Natural killer cell treated with Interleukin-12 subunit alpha and Interleukin-12 subunit beta and Interleukin-15 and Interleukin-18, amount 100 ng/mL, for 72 hours (primary cell): ENCODE results near the gene PHLDA3. TPM values are rescaled to one million over a fixed set of nuclear protein-coding genes. Genes with fewer than 3 reads are reported as not detected.

ENCODE experiments used
- ATAC-seq, 2 donors: fragments of 150-1000 bp; cut with Tn5 transposase in 1 of 2; sonication (Bioruptor Pico), chemical (Tn5 transposase) in 1 of 2; 2 replicates each; pipeline ENCODE4 v1.10.0; 2021
- DNase-seq: peaks from one replicate; pipeline ENCODE4 v3.0.0; 2022; ENCODE audit warnings: low spot score
- H3K27ac Mint-ChIP-seq, 2 donors: 1 replicate in 1 of 2; 2 replicates in 1 of 2; pipeline ENCODE4 v1.8.0; 2022; ENCODE audit warnings: mixed read lengths in 2 of 2, mild to moderate bottlenecking in 1 of 2, moderate library complexity in 1 of 2
- H3K27me3 Mint-ChIP-seq, 2 donors: 1 replicate in 1 of 2; 2 replicates in 1 of 2; pipeline ENCODE4 v1.8.0; 2022; ENCODE audit warnings: mixed read lengths in 2 of 2
- H3K36me3 Mint-ChIP-seq: one replicate; pipeline ENCODE4 v1.8.0; 2022; ENCODE audit warnings: mixed read lengths
- H3K4me1 Mint-ChIP-seq, 2 donors: 1 replicate in 1 of 2; 2 replicates in 1 of 2; pipeline ENCODE4 v1.8.0; 2022; ENCODE audit warnings: low read depth in 2 of 2, mixed read lengths in 2 of 2, mild to moderate bottlenecking in 1 of 2
- H3K4me3 Mint-ChIP-seq: one replicate; pipeline ENCODE4 v1.8.0; 2022; ENCODE audit warnings: mixed read lengths
- H3K9me3 Mint-ChIP-seq: 2 replicates; pipeline ENCODE4 v1.8.0; 2022; ENCODE audit warnings: mixed read lengths
- total RNA-seq, 2 donors: library from RNA; stranded (reverse); gene quantifications; one replicate each; pipeline ENCODE4 v1.2.3, GENCODE V29; 2022

The PHLDA3 gene
- total RNA-seq, 2 donors from 2014 or later: 2.7 to 3.3 TPM

DNA sequence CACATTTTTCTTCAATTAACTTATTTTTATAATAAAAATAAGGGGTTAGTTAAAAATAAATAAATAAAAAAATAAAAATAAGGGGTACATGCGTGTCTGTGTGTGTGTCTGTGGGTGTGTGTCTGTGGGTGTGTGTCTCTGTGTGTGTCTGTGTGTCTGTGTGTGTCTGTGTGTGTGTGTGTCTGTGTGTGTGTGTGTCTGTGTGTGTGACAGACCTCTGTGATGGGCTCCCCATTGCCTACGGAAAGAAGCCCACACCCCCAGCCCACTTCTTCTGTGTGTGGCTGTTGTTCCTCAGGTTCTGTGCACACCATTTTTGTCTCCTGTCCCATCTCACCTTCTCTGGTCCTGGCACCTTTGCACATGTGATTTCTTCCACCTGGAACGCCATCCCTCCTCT, 9.9 kb downstream of the PHLDA3 start:
- no peak overlapping the region for H3K4me3 Mint-ChIP-seq
- DNase-seq: no peak
- no peaks in the 10 kb centered on the region for H3K36me3 Mint-ChIP-seq
- no peak for ATAC-seq
- H3K27me3 Mint-ChIP-seq: peaks cover 12 to 15% of the 10 kb centered on the region in 2 donors
- H3K4me1 Mint-ChIP-seq: peaks cover 7 to 8% of the 10 kb centered on the region in 2 donors
- no peak overlapping the region for H3K27ac Mint-ChIP-seq
- H3K9me3 Mint-ChIP-seq: no peaks in the 10 kb centered on the region

DNA sequence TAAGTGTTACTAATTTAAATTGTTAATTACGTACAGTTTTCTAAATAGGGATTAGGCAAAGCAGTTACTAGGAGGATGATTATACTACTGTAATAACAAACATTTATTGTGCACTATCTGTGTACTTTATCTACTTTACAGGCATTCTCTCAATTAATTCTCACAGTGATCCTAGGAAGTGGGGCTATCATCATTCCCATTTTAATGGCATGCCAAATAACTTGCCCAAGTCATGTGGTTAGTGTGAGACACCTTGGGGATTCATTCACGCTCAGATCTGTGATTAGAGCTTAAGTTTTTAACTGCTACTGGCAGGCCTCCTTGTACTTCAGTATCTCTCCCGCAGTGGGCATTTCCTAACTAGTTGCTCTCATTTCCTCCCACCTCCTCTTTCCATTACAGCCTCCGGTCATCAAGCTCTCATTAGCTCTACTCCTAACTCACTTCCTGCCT, 11.5 kb downstream of the PHLDA3 start:
- Mint-ChIP-seq H3K36me3 (no peaks in the 10 kb centered on the region), H3K9me3 (no peaks in the 10 kb centered on the region), H3K27ac (no peak overlapping the region), H3K4me1 (peaks cover 10 to 11% of the 10 kb centered on the region in 2 donors), H3K27me3 (peaks cover 12 to 15% of the 10 kb centered on the region in 2 donors), H3K4me3 (no peak overlapping the region)
- no peak for ATAC-seq
- DNase-seq: no peak

DNA sequence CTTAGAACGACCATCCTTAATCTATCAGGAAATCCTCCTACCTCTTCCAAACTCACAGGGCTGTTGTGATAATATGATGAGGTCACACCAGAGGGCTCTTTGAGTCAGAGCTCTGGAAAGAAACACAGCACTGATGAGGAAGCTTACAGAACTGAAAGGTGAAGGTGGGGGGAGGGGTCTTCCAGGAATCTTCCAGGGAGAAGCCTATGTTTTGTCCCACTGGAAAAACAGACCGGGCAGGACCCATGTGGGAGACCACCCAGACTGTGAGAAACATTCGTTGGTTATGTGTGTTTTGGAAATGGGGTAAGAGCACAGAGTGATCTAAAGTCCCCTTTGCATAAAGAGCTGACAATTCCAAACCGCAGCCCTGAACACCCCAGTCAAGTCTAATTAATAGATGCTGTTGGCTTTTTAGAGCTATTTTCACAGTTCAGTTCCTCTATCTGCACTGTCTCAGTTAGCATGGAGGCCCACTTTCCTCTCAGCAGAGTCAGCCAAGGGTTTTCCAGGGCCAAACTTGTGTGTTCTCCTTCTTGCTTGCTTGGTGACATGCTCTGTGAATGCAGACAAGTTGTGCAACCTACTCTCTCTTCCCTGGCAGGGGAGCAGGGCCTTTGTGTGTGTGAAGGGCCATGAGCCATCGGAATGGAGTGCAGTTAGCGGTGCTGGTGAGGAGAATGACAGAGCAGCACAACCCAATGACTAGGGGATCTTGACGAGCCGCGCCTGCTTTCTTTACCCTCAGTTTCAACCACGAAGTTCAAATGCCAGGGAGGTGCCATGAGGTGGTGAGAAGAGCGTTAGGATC, 12.3 kb downstream of the PHLDA3 start:
- no peak for ATAC-seq
- no peak overlapping the region for H3K4me3 Mint-ChIP-seq
- no peak for DNase-seq
- H3K36me3 Mint-ChIP-seq: no peaks in the 10 kb centered on the region
- H3K4me1 Mint-ChIP-seq: peaks cover 10 to 11% of the 10 kb centered on the region in 2 donors
- no peak overlapping the region for H3K27ac Mint-ChIP-seq
- H3K9me3 Mint-ChIP-seq: no peaks in the 10 kb centered on the region
- peaks cover 12 to 18% of the 10 kb centered on the region in 2 donors for H3K27me3 Mint-ChIP-seq

DNA sequence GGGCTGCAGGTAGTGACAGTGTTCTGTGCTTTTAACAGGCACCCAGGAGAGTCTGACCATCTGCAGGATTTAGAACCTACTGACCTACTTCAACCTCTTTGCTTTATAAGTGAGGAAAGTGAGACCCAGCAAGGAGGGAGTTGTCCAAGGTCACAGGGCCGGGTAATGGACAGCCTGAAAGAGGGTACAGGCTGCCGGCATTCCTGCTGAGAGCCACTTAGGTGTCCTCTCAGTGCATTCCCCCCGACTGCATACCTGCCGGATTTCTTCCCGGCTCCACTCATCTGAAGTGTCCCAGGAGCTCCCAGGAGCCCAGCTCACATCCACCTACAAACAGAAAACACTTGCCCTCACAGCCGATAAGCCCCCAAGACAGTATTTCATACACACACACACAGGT, 13.9 kb downstream of the PHLDA3 start:
- Mint-ChIP-seq H3K4me1 (peaks cover 10 to 11% of the 10 kb centered on the region in 2 donors), H3K4me3 (no peak overlapping the region), H3K9me3 (no peaks in the 10 kb centered on the region), H3K36me3 (no peaks in the 10 kb centered on the region), H3K27ac (no peak overlapping the region), H3K27me3 (peaks cover 15 to 17% of the 10 kb centered on the region in 2 donors)
- DNase-seq: no peak
- ATAC-seq: no peak

DNA sequence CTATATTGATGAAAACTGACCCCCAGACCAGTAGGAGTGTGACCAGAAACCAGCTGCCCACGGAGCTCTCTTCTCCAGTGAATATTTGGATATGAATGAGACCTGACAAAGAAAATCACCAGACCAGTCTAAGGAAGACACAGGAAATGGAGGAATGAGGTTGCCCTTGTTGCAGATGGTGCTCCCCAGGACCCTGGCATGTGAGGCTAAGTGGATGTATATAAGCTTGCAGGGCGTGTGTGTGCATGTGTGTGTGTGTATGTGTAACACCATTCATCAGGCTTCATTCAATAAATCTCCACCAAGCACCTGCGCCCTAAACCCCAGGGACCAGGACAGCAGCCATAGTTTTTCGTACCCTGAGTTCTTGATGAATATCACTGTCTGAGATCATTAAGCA, 14.4 kb downstream of the PHLDA3 start:
- no peaks in the 10 kb centered on the region for H3K9me3 Mint-ChIP-seq
- no peaks in the 10 kb centered on the region for H3K36me3 Mint-ChIP-seq
- no peak for ATAC-seq
- H3K27ac Mint-ChIP-seq: peak overlapping the region in 1 of 2 donors; percentile 48
- H3K27me3 Mint-ChIP-seq: peaks cover 18 to 19% of the 10 kb centered on the region in 2 donors
- peaks cover 10 to 11% of the 10 kb centered on the region in 2 donors for H3K4me1 Mint-ChIP-seq
- peak overlapping the region; percentile 45 for H3K4me3 Mint-ChIP-seq
- DNase-seq: no peak

DNA sequence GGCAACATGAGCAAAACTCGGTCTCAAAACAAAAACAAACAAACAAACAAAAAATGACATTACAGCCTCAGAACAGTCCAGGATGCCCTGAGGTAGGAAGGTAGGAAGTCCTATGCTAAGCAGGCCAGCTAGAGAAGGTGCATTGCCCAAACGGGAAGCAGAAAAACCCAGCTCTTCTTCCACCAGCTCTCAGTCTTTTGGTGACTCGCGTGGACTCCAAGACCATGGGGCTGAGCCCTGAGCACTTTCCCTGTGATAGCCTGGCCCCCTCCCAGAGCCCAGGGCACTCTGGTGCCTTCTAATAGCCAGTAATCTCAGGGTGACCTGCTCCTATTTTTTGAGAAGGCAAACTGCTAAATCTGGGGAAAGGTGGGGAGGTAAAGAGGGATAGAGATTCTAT, 16.1 kb downstream of the PHLDA3 start:
- Mint-ChIP-seq H3K27ac (no peak overlapping the region), H3K9me3 (no peaks in the 10 kb centered on the region), H3K4me3 (no peak overlapping the region), H3K36me3 (no peaks in the 10 kb centered on the region), H3K4me1 (peaks cover 10 to 14% of the 10 kb centered on the region in 2 donors), H3K27me3 (peaks cover 18% of the 10 kb centered on the region in 2 donors)
- DNase-seq (no peak), ATAC-seq (no peak)

DNA sequence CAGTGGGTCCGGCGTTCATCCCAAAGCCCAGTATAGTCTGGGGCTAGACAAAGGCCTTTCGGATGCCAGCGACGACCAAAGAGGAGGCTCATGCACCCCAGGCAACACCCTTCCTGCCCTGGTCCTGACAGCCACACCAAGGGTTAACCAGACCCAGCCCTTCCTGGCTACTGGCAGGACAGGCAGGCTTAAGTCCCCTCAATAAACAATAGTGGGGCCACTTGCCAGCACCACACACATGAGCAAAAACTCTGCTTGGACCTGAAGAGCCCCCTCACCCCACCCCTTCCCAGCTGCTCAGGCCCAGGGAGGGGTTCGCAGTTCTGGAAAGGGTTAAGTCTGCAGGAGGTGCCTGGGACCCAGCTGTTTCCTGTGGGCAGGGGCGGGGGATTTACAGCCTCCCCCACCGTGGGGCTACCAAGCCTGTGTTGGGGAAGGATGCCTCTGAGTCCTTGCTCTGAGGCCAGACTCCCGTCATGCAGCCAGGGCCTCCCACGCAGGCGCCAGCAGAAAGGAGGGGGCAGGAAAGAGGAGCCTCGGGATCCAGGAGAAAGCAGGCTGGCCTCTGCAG, 18.2 kb downstream of the PHLDA3 start:
- peaks cover 11 to 12% of the 10 kb centered on the region in 2 donors for H3K27me3 Mint-ChIP-seq
- H3K4me3 Mint-ChIP-seq: no peak overlapping the region
- no peak overlapping the region for H3K27ac Mint-ChIP-seq
- H3K36me3 Mint-ChIP-seq: no peaks in the 10 kb centered on the region
- DNase-seq (no peak), ATAC-seq (no peak)
- no peaks in the 10 kb centered on the region for H3K9me3 Mint-ChIP-seq
- peaks cover 10 to 12% of the 10 kb centered on the region in 2 donors for H3K4me1 Mint-ChIP-seq

DNA sequence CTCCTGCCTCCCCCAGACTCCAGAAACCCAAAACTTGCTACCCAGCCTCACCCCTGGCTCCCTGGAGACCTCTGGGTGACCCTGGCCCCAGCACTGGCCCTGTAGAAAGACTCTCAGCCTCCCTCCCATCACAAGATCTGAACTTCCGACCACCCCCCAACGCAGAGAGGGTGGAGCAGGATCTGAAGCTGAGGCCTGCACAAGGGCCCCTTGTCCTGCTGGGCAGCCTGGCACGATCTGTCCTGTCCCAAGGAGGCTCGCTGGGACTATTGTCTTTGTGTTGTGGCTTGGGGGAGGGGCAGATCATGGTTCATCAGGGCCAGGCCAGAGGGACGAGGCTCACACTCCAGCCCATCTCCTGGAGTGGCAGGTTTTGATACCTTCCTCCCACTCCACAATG, 20.0 kb downstream of the PHLDA3 start:
- Mint-ChIP-seq H3K4me1 (peaks cover 2 to 12% of the 10 kb centered on the region in 2 donors), H3K9me3 (no peaks in the 10 kb centered on the region), H3K36me3 (no peaks in the 10 kb centered on the region), H3K27me3 (peaks cover 6 to 10% of the 10 kb centered on the region in 2 donors), H3K4me3 (no peak overlapping the region), H3K27ac (no peak overlapping the region)
- ATAC-seq (no peak), DNase-seq (no peak)

DNA sequence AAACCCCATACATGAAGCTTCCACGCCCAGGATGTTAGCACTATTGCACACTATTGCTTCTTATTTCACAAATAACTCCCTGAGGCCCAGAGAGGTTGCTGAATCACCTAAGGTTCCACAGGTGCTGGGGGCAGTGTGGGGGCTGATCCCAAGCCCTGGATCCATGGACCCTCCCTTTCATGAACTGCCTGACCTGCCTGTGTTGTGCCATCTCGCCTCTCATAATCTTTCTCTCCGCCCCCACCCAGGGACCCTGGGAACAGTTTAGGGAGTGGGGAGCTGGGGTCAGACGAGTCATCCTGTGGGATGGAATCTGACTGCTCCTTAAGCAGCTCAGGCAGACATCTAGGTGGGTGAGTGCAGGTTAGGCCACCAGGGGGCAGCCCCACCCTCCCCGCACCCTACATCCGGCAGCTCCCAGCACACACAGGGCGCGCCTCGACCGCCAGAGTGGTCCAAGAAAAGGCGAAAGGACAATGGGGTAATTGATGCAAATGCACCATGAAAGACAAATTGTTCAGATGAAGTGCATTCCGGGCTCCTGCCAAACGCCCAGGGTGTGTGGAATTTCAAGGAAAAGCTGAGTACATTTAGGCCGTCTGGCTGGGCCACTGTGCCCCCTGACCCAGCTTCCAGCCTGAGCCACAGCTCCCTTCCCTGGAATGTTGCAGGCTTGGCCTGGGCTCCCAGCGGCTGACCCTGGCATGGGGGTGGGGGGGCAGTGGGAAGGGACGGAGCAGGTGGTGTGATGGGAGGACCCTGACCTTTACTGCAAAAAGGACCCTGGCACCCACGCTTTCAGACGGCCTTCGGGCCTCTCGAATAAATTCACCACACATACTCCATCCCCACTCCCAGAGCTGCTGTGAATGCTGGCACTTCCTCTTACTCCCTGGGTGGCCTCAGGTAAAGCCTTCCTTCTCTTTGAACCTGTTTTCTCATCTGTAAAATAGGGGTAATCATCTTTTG, 20.8 kb downstream of the PHLDA3 start:
- Mint-ChIP-seq H3K27me3 (peaks cover 6 to 11% of the 10 kb centered on the region in 2 donors), H3K4me1 (peaks cover 0 to 9% of the 10 kb centered on the region in 2 donors), H3K27ac (no peak overlapping the region), H3K9me3 (no peaks in the 10 kb centered on the region), H3K36me3 (no peaks in the 10 kb centered on the region), H3K4me3 (no peak overlapping the region)
- peak; percentile 82 to 87 for ATAC-seq
- no peak for DNase-seq

DNA sequence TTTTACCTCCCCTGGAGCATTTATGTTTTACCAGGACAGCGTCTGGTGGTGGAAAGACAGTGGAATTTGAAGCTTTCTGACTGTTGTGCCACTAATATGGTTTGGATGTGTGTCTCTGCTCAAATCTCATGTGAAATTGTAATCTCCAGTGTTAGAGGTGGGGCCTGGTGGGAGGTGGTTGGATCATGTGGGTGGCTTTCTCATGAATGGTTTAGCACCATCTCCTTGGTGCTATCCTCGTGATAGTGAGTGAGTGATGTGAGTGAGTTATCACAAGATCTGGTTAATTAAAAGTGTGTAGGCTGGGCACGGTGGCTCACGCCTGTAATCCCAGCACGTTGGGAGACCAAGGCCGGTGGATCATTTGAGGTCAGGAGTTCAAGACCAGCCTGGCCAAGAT, 23.7 kb downstream of the PHLDA3 start:
- ATAC-seq (no peak), DNase-seq (no peak)
- Mint-ChIP-seq H3K27me3 (peaks cover 9 to 22% of the 10 kb centered on the region in 2 donors), H3K9me3 (no peaks in the 10 kb centered on the region), H3K36me3 (no peaks in the 10 kb centered on the region), H3K27ac (no peak overlapping the region), H3K4me1 (peaks cover 0 to 9% of the 10 kb centered on the region in 2 donors), H3K4me3 (no peak overlapping the region)

DNA sequence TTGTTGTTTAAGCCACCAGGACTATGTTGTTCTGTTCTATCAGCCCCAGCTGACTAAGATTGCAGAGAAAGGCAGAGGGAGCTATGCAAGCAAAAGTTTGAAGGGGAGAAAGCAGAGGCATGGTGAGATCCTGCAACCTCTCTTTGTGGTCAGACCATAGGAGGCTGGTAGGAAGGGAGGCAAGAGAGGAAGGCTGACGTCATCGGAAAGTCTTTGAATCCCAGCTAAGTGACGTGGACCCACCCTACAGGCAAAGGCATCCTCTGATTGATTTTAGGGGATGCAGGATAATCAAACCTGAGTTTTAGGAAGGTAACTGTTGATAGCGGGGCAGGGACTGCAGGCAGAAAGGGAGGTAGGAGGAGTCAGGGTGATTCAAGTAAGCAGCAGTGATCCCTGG, 24.2 kb downstream of the PHLDA3 start:
- ATAC-seq (no peak), DNase-seq (no peak)
- Mint-ChIP-seq H3K4me3 (no peak overlapping the region), H3K9me3 (no peaks in the 10 kb centered on the region), H3K36me3 (no peaks in the 10 kb centered on the region), H3K4me1 (peaks cover 0 to 9% of the 10 kb centered on the region in 2 donors), H3K27me3 (peaks cover 9 to 17% of the 10 kb centered on the region in 2 donors), H3K27ac (no peak overlapping the region)

DNA sequence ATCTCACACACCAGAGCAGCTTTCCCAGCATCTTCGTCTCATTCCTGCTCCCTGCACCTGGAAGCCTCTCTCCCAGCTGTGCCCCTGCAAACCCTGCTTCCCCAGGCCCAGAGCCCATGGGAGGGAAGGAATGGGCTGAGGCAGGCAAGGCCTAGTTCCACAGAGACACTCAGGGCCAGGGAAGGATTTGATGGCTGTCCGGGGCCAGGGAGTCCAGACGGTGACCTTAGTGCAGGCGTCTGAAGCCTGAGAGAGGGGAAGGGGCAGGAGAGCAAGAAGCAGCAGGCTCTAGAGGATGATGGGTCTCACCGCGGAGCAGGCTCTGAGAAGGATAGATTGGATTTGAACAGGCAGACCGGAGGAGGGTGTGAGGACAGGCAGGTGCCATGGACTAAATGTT, 25.2 kb downstream of the PHLDA3 start:
- Mint-ChIP-seq H3K4me1 (peaks cover 0 to 9% of the 10 kb centered on the region in 2 donors), H3K36me3 (no peaks in the 10 kb centered on the region), H3K27me3 (peaks cover 12 to 17% of the 10 kb centered on the region in 2 donors), H3K4me3 (no peak overlapping the region), H3K9me3 (no peaks in the 10 kb centered on the region), H3K27ac (no peak overlapping the region)
- no peak for ATAC-seq
- no peak for DNase-seq

DNA sequence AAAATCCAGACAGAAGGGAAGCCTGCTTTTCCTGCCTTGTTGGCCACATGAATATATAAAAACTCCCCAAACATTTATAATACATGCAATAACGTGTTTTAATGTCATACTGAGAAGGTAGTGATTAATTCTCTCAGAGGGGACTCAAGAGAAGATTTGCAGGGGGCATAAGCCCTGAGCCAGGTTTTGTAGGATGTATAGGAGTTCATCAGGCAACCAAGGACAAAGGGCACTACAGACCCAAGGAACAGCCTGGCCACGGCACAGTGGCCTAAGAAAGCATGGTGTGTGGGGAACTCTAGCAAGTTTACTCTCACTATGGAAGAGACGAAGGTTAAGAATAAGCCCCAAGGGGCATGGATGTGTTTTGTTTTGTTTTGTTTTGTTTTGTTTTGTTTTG, 32.0 kb downstream of the PHLDA3 start:
- Mint-ChIP-seq H3K9me3 (no peaks in the 10 kb centered on the region), H3K36me3 (no peaks in the 10 kb centered on the region), H3K4me1 (peaks cover 6 to 9% of the 10 kb centered on the region in 2 donors), H3K27ac (no peak overlapping the region), H3K4me3 (no peak overlapping the region), H3K27me3 (peaks cover 9 to 22% of the 10 kb centered on the region in 2 donors)
- DNase-seq (no peak), ATAC-seq (no peak)
